Testis (tissue), 2 donors: ENCODE measurements around the gene GRB7.
A peak's percentile ranks its signal among the peaks of the same experiment; 100 is the strongest.

Experiments
- CTCF ChIP-seq, 3 experiments: fragments of 450-650 bp in 2 of 3; fragments of 200-600 bp in 1 of 3; sonication (generic) in 1 of 3; IDR thresholded peaks; one replicate each; pipeline ENCODE4 v1.5.1; 2016 to 2019; ENCODE audit warnings: antibody characterized with exemption in 3 of 3, mild to moderate bottlenecking in 2 of 3, moderate library complexity in 1 of 3
- POLR2A ChIP-seq: fragments of 450-650 bp; IDR thresholded peaks from one replicate; pipeline ENCODE4 v1.6.1; 2017; ENCODE audit warnings: antibody characterized with exemption, mild to moderate bottlenecking, moderate library complexity

- TF ChIP-seq POLR2A (no peak), CTCF (IDR thresholded peaks at IDR 0.05) (peak; percentile 97 to 99 (median 98))
These were observed 16.6 kb downstream of the GRB7 start for GRCh38 chr17:39754161-39754957.
